ENCODE measurements around the gene SPINK13.
"Not testable (repeated sequence)": the region's sequence is repeated elsewhere in the genome, so short reads cannot be mapped to it uniquely, and the experiment has no call there.

Gene SPINK13

DNA sequence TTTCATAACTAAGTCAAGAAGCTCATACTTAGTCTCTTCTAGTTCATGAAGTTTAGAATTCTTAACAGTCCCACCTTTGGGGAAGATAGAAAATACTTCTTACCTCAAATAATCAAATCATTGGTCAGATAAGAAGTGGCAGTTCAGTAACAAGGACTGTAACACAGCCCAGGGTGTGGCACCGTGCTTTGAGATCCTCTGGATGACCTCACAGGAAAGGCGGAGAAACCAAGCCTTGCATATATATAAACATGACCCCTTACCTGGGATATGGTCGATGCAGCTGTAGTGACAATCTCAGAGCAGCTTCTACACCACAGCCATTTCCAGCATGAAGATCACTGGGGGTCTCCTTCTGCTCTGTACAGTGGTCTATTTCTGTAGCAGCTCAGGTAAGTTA lies 43.6 kb downstream of the SPINK13 start, which contains the start of gene SPINK7:
TSS of gene SPINK7 (plus strand) at position 271 of the 400 bp plus-strand sequence. CDS start at position 332, 61 bp downstream.
- TF ChIP-seq, protein P1, sequence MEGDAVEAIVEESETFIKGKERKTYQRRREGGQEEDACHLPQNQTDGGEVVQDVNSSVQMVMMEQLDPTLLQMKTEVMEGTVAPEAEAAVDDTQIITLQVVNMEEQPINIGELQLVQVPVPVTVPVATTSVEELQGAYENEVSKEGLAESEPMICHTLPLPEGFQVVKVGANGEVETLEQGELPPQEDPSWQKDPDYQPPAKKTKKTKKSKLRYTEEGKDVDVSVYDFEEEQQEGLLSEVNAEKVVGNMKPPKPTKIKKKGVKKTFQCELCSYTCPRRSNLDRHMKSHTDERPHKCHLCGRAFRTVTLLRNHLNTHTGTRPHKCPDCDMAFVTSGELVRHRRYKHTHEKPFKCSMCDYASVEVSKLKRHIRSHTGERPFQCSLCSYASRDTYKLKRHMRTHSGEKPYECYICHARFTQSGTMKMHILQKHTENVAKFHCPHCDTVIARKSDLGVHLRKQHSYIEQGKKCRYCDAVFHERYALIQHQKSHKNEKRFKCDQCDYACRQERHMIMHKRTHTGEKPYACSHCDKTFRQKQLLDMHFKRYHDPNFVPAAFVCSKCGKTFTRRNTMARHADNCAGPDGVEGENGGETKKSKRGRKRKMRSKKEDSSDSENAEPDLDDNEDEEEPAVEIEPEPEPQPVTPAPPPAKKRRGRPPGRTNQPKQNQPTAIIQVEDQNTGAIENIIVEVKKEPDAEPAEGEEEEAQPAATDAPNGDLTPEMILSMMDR (conservative IDR thresholded peaks at IDR 0.05; ENCODE audit: control insufficient read depth, insufficient read depth, low read depth, low read length): no peak
- H3K4me3 ChIP-seq (ENCODE audit: control insufficient read depth, low read depth, low read length): no peak within 1 kb of the TSS
- no peak for DNase-seq (ENCODE audit: low read depth)

DNA sequence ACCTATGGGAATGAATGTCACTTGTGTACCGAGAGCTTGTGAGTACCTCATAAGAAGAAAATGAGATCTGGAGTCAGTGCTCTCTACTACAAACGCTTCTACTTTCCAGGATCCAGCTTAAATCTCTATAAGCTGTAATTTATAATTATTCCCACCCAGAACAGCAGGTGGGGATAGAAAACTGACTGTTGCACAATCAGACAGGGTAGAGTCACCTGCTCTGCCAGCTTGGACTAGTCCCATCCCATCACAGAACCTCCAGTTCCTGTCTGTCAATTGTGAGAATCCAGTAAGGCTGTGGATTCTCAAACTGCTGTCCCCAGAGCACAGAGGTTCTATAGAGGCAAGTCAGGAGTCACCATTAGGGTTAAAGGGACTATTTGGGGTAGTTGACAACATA lies 45.6 kb downstream of the SPINK13 start:
- no peak overlapping the region for H3K4me3 ChIP-seq (ENCODE audit: control insufficient read depth, low read depth, low read length)
- DNase-seq (ENCODE audit: low read depth): no peak
- TF ChIP-seq, protein P1 (conservative IDR thresholded peaks at IDR 0.05; ENCODE audit: control insufficient read depth, insufficient read depth, low read depth, low read length): no peak

DNA sequence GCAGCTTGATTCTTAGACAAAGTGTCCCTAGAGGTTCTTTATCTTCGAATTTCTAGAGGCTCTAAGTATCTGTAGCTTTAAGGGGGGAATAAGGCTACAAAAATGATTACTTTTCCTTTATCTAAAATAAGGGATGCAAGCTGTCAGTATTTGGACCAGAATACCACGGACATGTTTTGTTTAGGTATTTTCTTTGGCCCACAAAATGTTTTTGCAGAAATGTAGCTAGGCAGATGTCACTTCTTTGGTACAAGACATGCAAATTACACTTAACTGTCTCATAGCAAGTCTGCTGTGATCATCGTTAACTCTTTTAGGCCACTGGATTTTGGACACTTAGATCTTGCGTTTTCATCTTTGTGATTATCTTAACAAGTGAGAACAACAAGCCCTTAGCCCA lies 46.1 kb downstream of the SPINK13 start:
- H3K4me3 ChIP-seq (ENCODE audit: control insufficient read depth, low read depth, low read length): no peak overlapping the region
- TF ChIP-seq, protein P1 (conservative IDR thresholded peaks at IDR 0.05; ENCODE audit: control insufficient read depth, insufficient read depth, low read depth, low read length): no peak
- DNase-seq (ENCODE audit: low read depth): no peak

DNA sequence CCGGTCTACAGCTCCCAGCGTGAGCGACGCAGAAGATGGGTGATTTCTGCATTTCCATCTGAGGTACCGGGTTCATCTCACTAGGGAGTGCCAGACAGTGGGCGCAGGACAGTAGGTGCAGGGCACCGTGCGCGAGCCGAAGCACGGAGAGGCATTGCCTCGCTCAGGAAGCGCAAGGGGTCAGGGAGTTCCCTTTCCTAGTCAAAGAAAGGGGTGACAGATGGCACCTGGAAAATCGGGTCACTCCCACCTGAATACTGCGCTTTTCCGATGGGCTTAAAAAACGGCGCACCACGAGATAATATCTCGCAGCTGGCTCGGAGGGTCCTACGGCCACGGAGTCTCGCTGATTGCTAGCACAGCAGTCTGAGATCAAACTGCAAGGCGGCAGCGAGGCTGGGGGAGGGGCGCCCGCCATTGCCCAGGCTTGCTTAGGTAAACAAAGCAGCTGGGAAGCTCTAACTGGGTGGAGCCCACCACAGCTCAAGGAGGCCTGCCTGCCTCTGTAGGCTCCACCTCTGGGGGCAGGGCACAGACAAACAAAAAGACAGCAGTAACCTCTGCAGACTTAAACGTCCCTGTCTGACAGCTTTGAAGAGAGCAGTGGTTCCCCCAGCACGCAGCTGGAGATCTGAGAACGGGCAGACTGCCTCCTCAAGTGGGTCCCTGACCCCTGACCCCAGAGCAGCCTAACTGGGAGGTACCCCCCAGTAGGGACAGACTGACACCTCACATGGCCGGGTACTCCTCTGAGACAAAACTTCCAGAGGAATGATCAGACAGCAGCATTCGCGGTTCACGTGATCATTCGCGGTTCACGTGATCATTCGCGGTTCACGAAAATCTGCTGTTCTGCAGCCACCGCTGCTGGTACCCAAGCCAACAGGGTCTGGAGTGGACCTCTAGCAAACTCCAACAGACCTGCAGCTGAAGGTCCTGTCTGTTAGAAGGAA lies 51.7 kb downstream of the SPINK13 start:
- not testable (repeated sequence) for DNase-seq (ENCODE audit: low read depth)
- H3K4me3 ChIP-seq (ENCODE audit: control insufficient read depth, low read depth, low read length): peak overlapping the region; percentile 7

DNA sequence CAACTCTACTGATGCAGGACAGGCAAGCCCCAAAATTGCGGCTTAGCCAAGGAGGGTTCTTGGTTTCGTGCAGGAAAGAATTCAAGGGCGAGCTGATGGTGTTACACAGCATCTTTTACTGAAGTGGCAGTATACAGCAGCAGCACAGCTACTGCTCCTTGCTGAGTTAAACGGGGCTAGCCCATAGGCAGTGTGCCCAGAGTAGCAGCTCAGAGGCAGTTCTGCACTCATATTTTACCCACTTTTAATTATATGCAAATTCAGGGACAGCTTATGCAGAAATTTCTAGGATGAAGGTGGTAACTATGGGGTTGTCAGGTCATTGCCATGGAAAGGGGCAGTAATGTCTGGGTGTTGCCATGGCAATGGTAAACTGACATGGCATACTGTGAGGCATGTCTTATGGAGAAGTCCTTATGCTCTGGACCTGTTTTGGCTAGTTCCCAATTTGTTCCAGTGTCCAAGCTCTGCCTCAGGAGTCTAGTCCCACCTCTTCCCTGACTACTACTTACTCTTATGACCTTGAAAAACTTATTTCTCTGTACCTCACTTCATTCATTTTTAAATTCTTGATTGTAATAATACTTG lies 64.8 kb downstream of the SPINK13 start:
- no peak overlapping the region for H3K4me3 ChIP-seq (ENCODE audit: control insufficient read depth, low read depth, low read length)
- no peak for DNase-seq (ENCODE audit: low read depth)
- TF ChIP-seq, protein P1 (conservative IDR thresholded peaks at IDR 0.05; ENCODE audit: control insufficient read depth, insufficient read depth, low read depth, low read length): no peak

DNA sequence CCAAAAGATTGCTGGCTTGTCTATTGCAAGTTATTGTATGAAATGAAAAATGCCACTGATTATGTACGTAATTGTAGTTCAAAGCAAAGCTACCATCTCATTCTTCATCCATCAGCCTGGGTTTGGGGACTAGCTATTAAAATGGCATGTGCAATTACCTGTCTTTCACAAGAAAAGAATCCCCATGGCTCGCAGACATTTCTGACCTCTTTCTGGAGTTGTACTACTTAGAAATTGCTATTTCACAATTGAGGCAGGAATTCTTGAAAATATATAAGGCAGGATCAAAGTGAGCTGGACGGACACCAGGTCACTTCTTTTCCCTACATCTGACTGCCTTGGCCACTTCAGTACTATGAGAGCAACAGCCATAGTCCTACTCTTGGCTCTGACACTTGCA lies 66.7 kb downstream of the SPINK13 start, which contains the start of gene SPINK9:
TSS of gene SPINK9 (plus strand) at position 301 of the 400 bp plus-strand sequence. CDS start at position 356, 55 bp downstream.
- DNase-seq (ENCODE audit: low read depth): no peak
- TF ChIP-seq, protein P1 (conservative IDR thresholded peaks at IDR 0.05; ENCODE audit: control insufficient read depth, insufficient read depth, low read depth, low read length): no peak
- H3K4me3 ChIP-seq (ENCODE audit: control insufficient read depth, low read depth, low read length): no peak within 1 kb of the TSS

Data from fibroblast of mammary gland (primary cell).